WERI-Rb-1 (cell line): ENCODE data around the gene KCNK4.
"Not testable (repeated sequence)": the region's sequence is repeated elsewhere in the genome, so short reads cannot be mapped to it uniquely, and the experiment has no call there.

Experiments used
- DNase-seq: peaks from one replicate; pipeline ENCODE4 v3.0.0-alpha.2; 2020
- H3K27ac ChIP-seq: fragments of 250-450 bp; sonication (Bioruptor Pico); 2 replicates; pipeline ENCODE4 v1.5.1; 2020; ENCODE audit warnings: mild to moderate bottlenecking, moderate library complexity
- H3K27me3 ChIP-seq: fragments of 250-450 bp; sonication (Bioruptor Pico); 2 replicates; pipeline ENCODE4 v1.5.1; 2021; ENCODE audit warnings: mild to moderate bottlenecking, low read depth, moderate library complexity; ENCODE audit not compliant: insufficient read depth, severe bottlenecking
- H3K36me3 ChIP-seq: fragments of 250-450 bp; sonication (Bioruptor Pico); 2 replicates; pipeline ENCODE4 v1.5.1; 2020; ENCODE audit warnings: mild to moderate bottlenecking, moderate library complexity
- H3K4me3 ChIP-seq: 2 replicates; pipeline ENCODE4 v1.5.1; 2011; ENCODE audit warnings: low read depth, mild to moderate bottlenecking, control low read depth, low read length
- H3K9me3 ChIP-seq: fragments of 250-450 bp; sonication (Bioruptor Pico); 2 replicates; pipeline ENCODE4 v1.5.1; 2021; ENCODE audit warnings: mild to moderate bottlenecking, moderate library complexity; ENCODE audit not compliant: severe bottlenecking
- CTCF ChIP-seq: IDR thresholded peaks from 2 replicates; pipeline ENCODE4 v1.5.1; 2011; ENCODE audit warnings: low read depth, mild to moderate bottlenecking, control low read depth, inconsistent platforms, low read length

The KCNK4 gene

DNA sequence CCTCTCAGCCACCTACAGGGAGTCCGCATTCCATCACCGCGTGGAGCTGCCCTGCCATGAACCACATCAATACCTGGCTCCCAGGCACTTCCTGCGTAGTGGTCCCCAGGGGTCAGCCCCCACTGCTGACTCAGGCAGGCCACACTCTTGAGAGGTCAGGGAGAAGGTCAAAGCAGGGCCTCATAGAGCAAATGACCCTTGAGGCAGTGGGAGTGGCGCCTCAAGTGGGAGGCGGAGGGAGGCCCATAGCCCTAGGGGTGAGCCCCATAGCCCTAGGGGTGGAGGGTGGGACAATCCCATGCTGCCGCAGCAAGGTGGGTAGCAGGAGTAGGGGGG, 31.8 kb downstream of the KCNK4 start:
- H3K36me3 ChIP-seq: no peaks in the 10 kb centered on the region
- no peak overlapping the region for H3K27ac ChIP-seq
- H3K27me3 ChIP-seq: no peaks in the 10 kb centered on the region
- no peak for DNase-seq
- TF ChIP-seq CTCF: no peak
- H3K4me3 ChIP-seq: no peak overlapping the region
- H3K9me3 ChIP-seq: no peaks in the 10 kb centered on the region

DNA sequence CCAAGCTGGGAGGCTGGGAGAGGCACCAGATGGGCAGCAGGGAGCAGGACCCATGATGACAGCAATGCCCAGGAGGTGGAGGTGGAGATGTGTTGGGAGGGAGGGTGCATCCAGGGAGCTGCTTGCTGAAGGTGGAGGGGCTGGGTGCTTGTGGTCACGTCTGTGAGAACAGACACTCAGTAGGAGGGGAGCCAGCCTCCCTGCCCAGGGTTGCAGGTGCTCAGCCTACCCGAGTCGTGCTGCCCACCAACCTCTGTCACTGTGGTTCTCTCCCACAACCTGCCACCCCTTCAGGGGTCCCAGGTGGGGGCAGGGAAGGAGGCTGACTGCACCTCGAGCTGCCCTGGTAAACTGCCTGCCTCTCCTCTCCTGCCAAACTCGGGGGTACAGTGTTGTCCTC, 32.3 kb downstream of the KCNK4 start:
- no peaks in the 10 kb centered on the region for H3K9me3 ChIP-seq
- TF ChIP-seq CTCF: no peak
- H3K36me3 ChIP-seq: no peaks in the 10 kb centered on the region
- peak overlapping the region; percentile 36 for H3K27ac ChIP-seq
- DNase-seq: no peak
- no peak overlapping the region for H3K4me3 ChIP-seq
- no peaks in the 10 kb centered on the region for H3K27me3 ChIP-seq

- H3K27ac ChIP-seq: peak overlapping the region; percentile 36
- not testable (repeated sequence) for H3K4me3 ChIP-seq, DNase-seq, H3K36me3 ChIP-seq, H3K9me3 ChIP-seq, H3K27me3 ChIP-seq
Observed at GRCh38 chr11:64323984-64324383, 32.9 kb downstream of the KCNK4 start.

- H3K36me3 ChIP-seq: no peaks in the 10 kb centered on the region
- H3K4me3 ChIP-seq: no peak overlapping the region
- H3K9me3 ChIP-seq: no peaks in the 10 kb centered on the region
- DNase-seq: no peak
- H3K27me3 ChIP-seq: no peaks in the 10 kb centered on the region
- TF ChIP-seq CTCF: no peak
- no peak overlapping the region for H3K27ac ChIP-seq
Observed at GRCh38 chr11:64324692-64325469, 33.8 kb downstream of the KCNK4 start.

- no peak for DNase-seq
- no peak overlapping the region for H3K4me3 ChIP-seq
- H3K27me3 ChIP-seq: no peaks in the 10 kb centered on the region
- no peak for TF ChIP-seq CTCF
- no peak overlapping the region for H3K27ac ChIP-seq
- no peaks in the 10 kb centered on the region for H3K9me3 ChIP-seq
- no peaks in the 10 kb centered on the region for H3K36me3 ChIP-seq
Observed at GRCh38 chr11:64327375-64327774, 36.3 kb downstream of the KCNK4 start.

DNA sequence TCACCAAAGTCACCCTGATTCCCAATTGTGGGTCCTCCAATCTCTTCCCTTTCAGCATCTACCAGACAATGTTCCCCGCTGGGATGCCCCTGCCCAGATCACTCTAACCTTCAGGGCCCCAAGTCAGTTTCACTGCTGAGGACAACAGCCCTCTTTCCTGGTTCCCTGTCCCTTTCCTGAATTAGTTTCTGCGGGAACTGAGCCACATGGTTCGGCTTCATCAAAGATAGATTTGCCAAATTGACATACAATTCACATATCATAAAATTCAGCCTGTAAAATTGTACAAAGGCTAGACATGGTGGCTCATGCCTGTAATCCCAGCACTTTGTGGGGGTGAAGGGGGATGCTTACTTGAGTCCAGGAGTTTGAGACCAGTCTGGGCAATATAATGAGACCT, 36.9 kb downstream of the KCNK4 start:
- no peaks in the 10 kb centered on the region for H3K27me3 ChIP-seq
- DNase-seq: no peak
- H3K27ac ChIP-seq: no peak overlapping the region
- no peak overlapping the region for H3K4me3 ChIP-seq
- TF ChIP-seq CTCF: no peak
- no peaks in the 10 kb centered on the region for H3K9me3 ChIP-seq
- H3K36me3 ChIP-seq: no peaks in the 10 kb centered on the region
